ENCODE data around the gene OGFOD1.

OGFOD1 gene

DNA sequence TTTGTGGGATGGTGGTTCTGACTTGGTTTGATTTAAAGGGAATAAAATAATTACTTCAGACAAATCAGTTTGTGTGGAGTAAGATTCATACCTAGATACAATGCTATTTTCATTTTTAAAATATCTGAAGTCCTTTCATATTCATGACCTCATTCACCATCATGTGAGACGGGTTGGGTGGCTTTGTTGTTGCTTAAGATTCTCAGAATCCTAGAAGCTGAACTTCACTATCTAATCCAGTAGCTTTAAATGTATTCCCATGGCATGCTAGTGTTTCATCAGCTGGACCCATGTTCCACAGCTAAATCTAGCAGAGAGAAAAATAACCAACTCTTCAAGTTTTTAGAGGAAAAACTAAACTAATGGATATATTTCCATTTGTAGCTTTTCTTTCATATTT lies 23.3 kb upstream of the OGFOD1 start:
- no peak for DNase-seq

DNA sequence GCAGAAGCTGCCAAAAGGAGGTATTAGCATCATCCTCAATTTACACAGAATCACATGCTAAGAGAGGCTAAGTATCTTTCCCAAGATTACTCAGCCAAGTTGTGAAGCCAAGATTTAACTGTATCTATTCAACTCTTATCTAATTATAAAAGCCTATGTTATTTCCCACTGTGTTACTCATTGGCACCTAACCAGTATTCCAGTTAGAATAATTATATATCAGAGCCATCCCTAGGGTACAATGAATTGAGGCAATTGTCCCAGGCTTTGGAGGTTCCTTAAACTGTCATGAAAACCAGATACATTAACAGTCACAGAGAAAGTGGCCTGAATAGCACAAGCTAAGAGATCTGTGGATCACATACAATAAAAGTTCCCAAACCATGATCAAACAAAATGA lies 15.1 kb upstream of the OGFOD1 start:
- DNase-seq: no peak

DNA sequence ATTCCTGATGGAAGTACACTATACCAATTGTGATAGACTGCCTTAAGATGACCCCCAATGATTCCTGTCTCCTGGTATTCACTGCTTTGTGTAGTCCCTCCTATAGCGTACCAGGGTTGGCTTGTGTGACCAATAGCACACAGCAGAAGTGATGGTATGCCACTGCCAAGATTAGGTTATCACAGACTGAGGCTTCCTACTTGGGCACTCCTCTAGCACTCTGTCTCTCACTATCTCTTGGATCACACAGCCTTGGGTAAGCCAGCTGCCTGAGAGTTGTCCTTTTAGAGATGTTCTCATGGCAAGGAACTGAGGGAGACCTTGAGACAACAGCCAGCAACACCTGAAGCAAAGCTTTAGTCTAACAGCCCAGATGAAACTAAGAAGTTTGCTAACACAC lies 13.3 kb upstream of the OGFOD1 start:
- no peak for DNase-seq

DNA sequence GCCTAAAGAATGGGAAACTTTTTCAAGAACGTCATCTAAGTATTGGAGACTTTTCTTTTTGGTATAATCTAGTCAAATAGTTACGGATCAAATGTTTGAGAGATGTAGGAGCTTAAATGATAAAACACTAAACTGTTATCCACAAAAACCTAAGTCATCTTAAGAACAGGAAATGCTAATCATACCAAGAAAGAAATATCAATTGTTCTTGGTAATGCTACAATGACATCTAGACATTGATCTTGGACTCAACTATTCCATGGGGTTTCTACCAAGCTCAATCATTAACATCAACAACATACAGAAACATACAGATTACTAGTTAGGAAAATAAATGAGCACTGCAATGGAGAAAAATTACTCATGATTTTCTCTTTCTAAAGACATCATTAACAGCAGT lies 4.1 kb upstream of the OGFOD1 start:
- peak; percentile 40 for DNase-seq

- no peak for DNase-seq
Measured at GRCh38 chr16:56448005-56448404, 3.3 kb upstream of the OGFOD1 start.

- DNase-seq: peak; percentile 52
Measured at GRCh38 chr16:56450275-56450985, 924 bp upstream of the OGFOD1 start.

DNA sequence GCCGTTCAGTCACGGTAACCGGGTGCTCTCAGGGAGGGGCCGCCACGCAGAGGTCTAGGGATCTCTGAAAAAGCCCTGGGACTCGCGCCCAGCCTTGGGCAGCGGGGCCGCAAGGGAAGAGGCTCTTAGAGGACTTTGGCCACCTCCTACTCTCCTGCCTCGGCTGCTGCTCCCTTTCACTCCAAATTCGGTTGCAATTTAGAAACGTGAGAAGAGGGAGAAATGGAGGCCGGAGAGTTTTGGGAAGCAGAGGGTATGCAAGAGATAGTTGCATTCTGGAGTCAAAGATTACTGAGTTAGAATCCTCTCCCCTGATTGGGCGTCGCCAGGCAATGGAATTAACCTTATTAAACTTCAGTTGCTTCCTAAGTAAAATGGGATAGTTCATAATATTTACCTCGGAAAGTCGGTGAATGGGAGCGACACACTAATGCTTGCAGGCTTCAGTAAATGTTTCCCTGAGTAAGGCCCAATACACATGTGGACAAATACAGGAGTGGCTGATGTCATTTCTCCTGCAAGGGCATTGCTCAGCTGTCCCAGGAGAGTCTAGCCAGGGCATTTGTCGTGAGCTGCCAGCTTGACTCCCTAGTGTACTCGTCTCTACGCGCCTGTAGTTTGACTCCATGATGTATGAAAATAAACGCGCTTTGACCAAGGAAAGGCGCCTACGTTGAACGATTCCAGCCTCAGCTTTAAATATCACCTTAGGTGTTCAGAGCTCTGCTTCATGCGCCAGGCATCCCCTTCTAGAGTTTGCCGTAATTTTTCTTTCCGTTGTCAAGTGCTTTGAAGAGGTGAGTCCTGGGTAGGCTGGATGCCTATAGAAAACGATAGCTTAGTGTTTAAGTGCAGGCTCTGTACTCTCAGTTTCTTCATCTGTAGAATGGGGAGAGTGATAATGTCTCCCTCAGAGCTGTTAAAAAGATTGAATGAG lies 667 bp downstream of the OGFOD1 start:
- DNase-seq: peak; percentile 21

- no peak for DNase-seq
Measured at GRCh38 chr16:56457927-56458470, 6.6 kb downstream of the OGFOD1 start.

- DNase-seq: no peak
Measured at GRCh38 chr16:56460101-56460500, 8.7 kb downstream of the OGFOD1 start.

GRCh38 chr16:56462064-56462796 lies 10.9 kb downstream of the OGFOD1 start:
- no peak for DNase-seq

- DNase-seq: no peak
Measured at GRCh38 chr16:56463153-56463552, 11.8 kb downstream of the OGFOD1 start.

- no peak for DNase-seq
Measured at GRCh38 chr16:56466344-56466743, 15.0 kb downstream of the OGFOD1 start.

- no peak for DNase-seq
Measured at GRCh38 chr16:56468800-56469199, 17.4 kb downstream of the OGFOD1 start.

GRCh38 chr16:56469748-56470147 lies 18.4 kb downstream of the OGFOD1 start:
- no peak for DNase-seq

DNA sequence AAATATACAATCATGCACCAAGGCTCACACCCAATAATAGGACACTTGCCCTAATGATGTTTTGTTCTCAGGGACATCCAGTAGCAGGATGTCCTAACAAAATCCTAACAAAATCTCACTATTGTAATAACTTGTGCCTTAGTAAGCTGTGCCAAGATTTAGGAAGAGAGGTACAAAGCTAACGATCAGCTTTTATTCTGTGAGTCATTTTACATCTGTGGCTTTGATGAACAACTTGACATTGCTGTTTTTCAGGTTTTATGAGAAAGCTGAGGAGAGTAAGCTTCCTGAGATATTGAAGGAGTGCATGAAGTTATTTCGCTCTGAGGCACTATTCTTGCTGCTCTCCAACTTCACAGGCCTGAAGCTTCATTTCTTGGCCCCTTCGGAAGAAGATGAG lies 18.9 kb downstream of the OGFOD1 start:
- DNase-seq: no peak

DNA sequence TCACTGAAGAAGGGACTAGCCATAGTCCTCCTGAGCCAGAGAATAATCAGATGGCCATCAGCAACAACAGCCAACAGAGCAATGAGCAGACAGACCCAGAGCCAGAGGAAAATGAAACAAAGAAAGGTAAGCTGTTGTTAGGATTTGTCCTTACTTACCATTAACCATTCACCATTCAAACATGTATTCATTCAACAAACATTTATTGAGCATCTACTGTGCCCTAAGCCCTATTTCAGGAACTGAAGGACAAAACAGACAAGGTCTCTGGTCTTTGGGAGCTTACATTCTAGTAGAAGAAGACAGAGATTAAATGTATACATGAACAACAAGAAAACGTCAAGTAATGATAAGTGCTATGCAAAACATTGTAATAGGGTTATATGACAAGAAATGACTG lies 19.3 kb downstream of the OGFOD1 start:
- no peak for DNase-seq

GRCh38 chr16:56475201-56475600 lies 23.8 kb downstream of the OGFOD1 start:
- no peak for DNase-seq

GRCh38 chr16:56477096-56477878 lies 25.9 kb downstream of the OGFOD1 start:
- DNase-seq: no peak

GRCh38 chr16:56478281-56479049 lies 27.1 kb downstream of the OGFOD1 start:
- DNase-seq: no peak

GRCh38 chr16:56479469-56479868 lies 28.1 kb downstream of the OGFOD1 start:
- no peak for DNase-seq

DNA sequence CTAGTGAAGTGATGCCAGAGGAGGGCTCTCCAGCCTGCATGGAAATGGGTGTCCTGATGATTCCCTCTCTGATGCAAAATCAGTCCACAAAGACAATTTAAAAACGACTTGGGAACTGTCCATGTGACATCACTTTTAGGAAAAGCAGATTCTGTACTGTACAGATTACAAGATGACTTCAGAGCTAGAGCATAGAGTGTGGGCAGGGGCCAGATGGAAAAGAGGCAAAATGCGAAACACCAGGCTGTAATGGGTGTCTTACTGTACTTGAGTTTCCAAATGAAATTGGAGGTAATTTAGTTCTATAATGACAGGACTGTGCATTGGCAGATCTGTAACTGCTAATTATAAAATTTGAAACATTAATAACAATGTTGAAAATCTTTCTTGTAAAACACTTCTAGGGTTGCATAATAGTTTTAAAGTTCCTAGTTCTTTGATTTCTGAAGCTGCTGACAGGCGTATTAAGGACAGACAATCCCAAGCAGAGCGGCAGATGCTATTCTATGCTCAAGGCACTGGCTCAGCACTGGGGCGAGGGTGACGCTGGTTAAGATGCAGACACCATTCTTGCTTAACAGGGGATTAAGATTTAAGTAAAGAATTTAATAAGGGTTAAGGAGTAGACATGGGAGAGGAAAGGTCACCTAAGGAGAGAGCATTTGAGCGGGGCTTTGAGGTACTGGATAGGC lies 29.6 kb downstream of the OGFOD1 start:
- DNase-seq: no peak
